Mesendoderm (in vitro differentiated cells): ENCODE results near the gene MARK2.

Experiments used
- DNase-seq: peaks from one replicate; pipeline ENCODE4 v3.0.0; 2013
- H2AK5ac ChIP-seq: 2 replicates; pipeline ENCODE4 v1.6.1; 2013; ENCODE audit warnings: low read length, inconsistent platforms
- H2BK120ac ChIP-seq: 2 replicates; pipeline ENCODE4 v1.6.1; 2013; ENCODE audit warnings: low read depth, mild to moderate bottlenecking, low read length, moderate library complexity, mixed read lengths
- H2BK15ac ChIP-seq: replicated peaks from 2 replicates; pipeline ENCODE4 v1.6.1; 2013; ENCODE audit warnings: low read depth, mild to moderate bottlenecking, moderate library complexity
- H2BK5ac ChIP-seq: 2 replicates; pipeline ENCODE4 v1.6.1; 2013; ENCODE audit warnings: low read length, inconsistent platforms
- H3K18ac ChIP-seq: 2 replicates; pipeline ENCODE4 v1.6.1; 2013; ENCODE audit warnings: mild to moderate bottlenecking, low read length, mixed read lengths
- H3K23ac ChIP-seq: one replicate; pipeline ENCODE4 v1.6.1; 2013; ENCODE audit warnings: low read length
- H3K27ac ChIP-seq: 2 replicates; pipeline ENCODE4 v1.5.1; 2013; ENCODE audit warnings: low read depth, mild to moderate bottlenecking, inconsistent platforms, low read length, moderate library complexity
- H3K27me3 ChIP-seq: 2 replicates; pipeline ENCODE4 v1.6.1; 2013; ENCODE audit warnings: low read length, control low read depth, mild to moderate bottlenecking, inconsistent platforms; ENCODE audit not compliant: insufficient read depth, poor library complexity
- H3K36me3 ChIP-seq: 2 replicates; pipeline ENCODE4 v1.6.1; 2013; ENCODE audit warnings: low read length, inconsistent platforms; ENCODE audit not compliant: control insufficient read depth, insufficient read depth
- H3K4ac ChIP-seq: one replicate; pipeline ENCODE4 v1.6.1; 2013; ENCODE audit warnings: low read depth, mild to moderate bottlenecking, low read length, moderate library complexity
- H3K4me1 ChIP-seq: 2 replicates; pipeline ENCODE4 v1.6.1; 2013; ENCODE audit warnings: low read depth, low read length, inconsistent platforms; ENCODE audit not compliant: control insufficient read depth
- H3K4me2 ChIP-seq: 2 replicates; pipeline ENCODE4 v1.6.1; 2013; ENCODE audit warnings: low read length
- H3K4me3 ChIP-seq: 2 replicates; pipeline ENCODE4 v1.5.1; 2013; ENCODE audit warnings: mild to moderate bottlenecking, low read length
- H3K56ac ChIP-seq: one replicate; pipeline ENCODE4 v1.6.1; 2013; ENCODE audit warnings: low read length
- H3K79me1 ChIP-seq: 2 replicates; pipeline ENCODE4 v1.6.1; 2013; ENCODE audit warnings: low read length, inconsistent platforms
- H3K79me2 ChIP-seq: 2 replicates; pipeline ENCODE4 v1.6.1; 2013; ENCODE audit warnings: mild to moderate bottlenecking, low read length; ENCODE audit not compliant: control insufficient read depth, insufficient read depth
- H3K9ac ChIP-seq: 2 replicates; pipeline ENCODE4 v1.6.1; 2013; ENCODE audit warnings: low read length, inconsistent platforms
- H4K5ac ChIP-seq: one replicate; pipeline ENCODE4 v1.6.1; 2013; ENCODE audit warnings: low read length
- H4K8ac ChIP-seq: one replicate; pipeline ENCODE4 v1.6.1; 2013; ENCODE audit warnings: low read depth, mild to moderate bottlenecking, control low read depth, low read length, moderate library complexity
- WGBS: extraction: QIAGEN DNeasy Blood & Tissue Kit; methylation state at CpG from one replicate; pipeline ENCODE4 v1.1.7; 2013; ENCODE audit warnings: low lambda C conversion rate, missing lambda C conversion rate; ENCODE audit not compliant: insufficient coverage; ENCODE audit errors: extremely low coverage; 5-methylcytosine and 5-hydroxymethylcytosine counted together

The MARK2 gene

GRCh38 chr11:63931045-63931444, 92.1 kb downstream of the MARK2 start:
- H2BK15ac ChIP-seq = no peak overlapping the region
- no peak overlapping the region for H3K9ac ChIP-seq
- H3K4me2 ChIP-seq = no peak overlapping the region
- no peak overlapping the region for H2BK5ac ChIP-seq
- no peak overlapping the region for H3K27ac ChIP-seq
- H2BK120ac ChIP-seq = no peak overlapping the region
- H4K5ac ChIP-seq = no peak overlapping the region
- H3K18ac ChIP-seq = no peak overlapping the region
- no peak overlapping the region for H3K4ac ChIP-seq
- H3K27me3 ChIP-seq = no peaks in the 10 kb centered on the region
- no peak overlapping the region for H2AK5ac ChIP-seq
- H3K4me3 ChIP-seq = no peak overlapping the region
- no peak overlapping the region for H3K56ac ChIP-seq
- no peak overlapping the region for H3K23ac ChIP-seq
- no CpG with 5 or more reads among the region's 6 CpGs for WGBS
- H3K4me1 ChIP-seq = no peaks in the 10 kb centered on the region
- H3K36me3 ChIP-seq = no peaks in the 10 kb centered on the region
- H3K79me2 ChIP-seq = no peaks in the 10 kb centered on the region
- no peak for DNase-seq
- H3K79me1 ChIP-seq = no peaks in the 10 kb centered on the region
- H4K8ac ChIP-seq = no peak overlapping the region

DNA sequence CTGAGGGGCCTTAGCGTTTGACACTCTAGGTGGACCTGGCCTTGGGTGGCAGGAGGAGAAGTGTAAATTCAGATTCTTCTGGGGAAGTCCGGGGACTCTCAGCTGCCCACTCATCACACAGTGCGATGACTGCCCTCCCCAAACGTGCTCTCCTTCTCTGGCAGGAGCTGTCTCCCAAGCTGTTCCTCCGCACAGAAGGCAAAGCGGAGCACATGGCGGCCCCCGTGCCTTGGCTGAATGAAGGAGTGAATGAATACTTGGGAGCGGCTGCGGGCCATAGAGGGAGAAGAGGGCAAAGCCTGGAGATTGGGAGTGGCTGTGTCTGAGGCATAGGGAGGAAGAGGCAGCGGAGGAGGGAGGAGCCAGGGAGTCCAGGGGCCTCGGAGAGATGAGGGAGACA, 93.0 kb downstream of the MARK2 start:
- no peak overlapping the region for H2BK15ac ChIP-seq
- H3K4me2 ChIP-seq = no peak overlapping the region
- H3K4me1 ChIP-seq = no peaks in the 10 kb centered on the region
- DNase-seq = no peak
- H3K9ac ChIP-seq = no peak overlapping the region
- no peak overlapping the region for H4K5ac ChIP-seq
- H3K27ac ChIP-seq = no peak overlapping the region
- peak overlapping the region; percentile 34 for H3K56ac ChIP-seq
- no CpG with 5 or more reads among the region's 12 CpGs for WGBS
- no peak overlapping the region for H2BK5ac ChIP-seq
- no peak overlapping the region for H4K8ac ChIP-seq
- H3K27me3 ChIP-seq = no peaks in the 10 kb centered on the region
- no peaks in the 10 kb centered on the region for H3K79me1 ChIP-seq
- no peak overlapping the region for H3K18ac ChIP-seq
- H3K79me2 ChIP-seq = no peaks in the 10 kb centered on the region
- no peak overlapping the region for H3K4me3 ChIP-seq
- no peak overlapping the region for H2BK120ac ChIP-seq
- H3K23ac ChIP-seq = no peak overlapping the region
- H3K4ac ChIP-seq = no peak overlapping the region
- no peak overlapping the region for H2AK5ac ChIP-seq
- H3K36me3 ChIP-seq = no peaks in the 10 kb centered on the region

GRCh38 chr11:63933459-63933858, 94.5 kb downstream of the MARK2 start:
- Histone ChIP-seq H2BK5ac (no peak overlapping the region), H4K5ac (no peak overlapping the region), H3K23ac (no peak overlapping the region), H3K9ac (no peak overlapping the region), H3K18ac (no peak overlapping the region), H3K4me1 (no peaks in the 10 kb centered on the region), H3K79me1 (no peaks in the 10 kb centered on the region), H3K27ac (no peak overlapping the region), H2BK15ac (no peak overlapping the region), H2AK5ac (no peak overlapping the region), H3K4me2 (no peak overlapping the region), H3K4me3 (no peak overlapping the region), H3K27me3 (no peaks in the 10 kb centered on the region), H3K56ac (no peak overlapping the region), H3K4ac (no peak overlapping the region), H4K8ac (no peak overlapping the region), H2BK120ac (no peak overlapping the region), H3K36me3 (no peaks in the 10 kb centered on the region), H3K79me2 (no peaks in the 10 kb centered on the region)
- DNase-seq = no peak
- WGBS = no CpG with 5 or more reads among the region's 1 CpG

GRCh38 chr11:63937713-63938478, 99.0 kb downstream of the MARK2 start:
- Histone ChIP-seq H3K23ac (peak overlapping the region; percentile 89), H2BK120ac (no peak overlapping the region)

GRCh38 chr11:63938479-63939396, 99.8 kb downstream of the MARK2 start, which contains the start of gene NAA40:
NAA40 (plus strand) TSS chr11:63939002; CDS start chr11:63939097, 95 bp downstream.
- no peak within 1 kb of the TSS for H4K8ac ChIP-seq
- H2BK15ac ChIP-seq = no peak within 1 kb of the TSS
- peak within 1 kb of the TSS; percentile 89 for H3K9ac ChIP-seq
- WGBS = no CpG with 5 or more reads among the region's 92 CpGs
- H3K79me2 ChIP-seq = peaks cover 24% of the 10 kb centered on the region
- H2AK5ac ChIP-seq = peak within 1 kb of the TSS; percentile 88
- peak; percentile 99 for DNase-seq
- H4K5ac ChIP-seq = no peak within 1 kb of the TSS
- no peaks in the 10 kb centered on the region for H3K36me3 ChIP-seq
- peak within 1 kb of the TSS; percentile 94 for H3K27ac ChIP-seq
- no peak within 1 kb of the TSS for H2BK120ac ChIP-seq
- H3K56ac ChIP-seq = peak within 1 kb of the TSS; percentile 98
- no peaks in the 10 kb centered on the region for H3K4me1 ChIP-seq
- H3K4ac ChIP-seq = peak within 1 kb of the TSS; percentile 95
- H3K27me3 ChIP-seq = no peaks in the 10 kb centered on the region
- H3K4me3 ChIP-seq = peak within 1 kb of the TSS; percentile 89
- H3K23ac ChIP-seq = peak within 1 kb of the TSS; percentile 89
- peak within 1 kb of the TSS; percentile 100 for H3K4me2 ChIP-seq
- H3K18ac ChIP-seq = peak within 1 kb of the TSS; percentile 85
- H2BK5ac ChIP-seq = peak within 1 kb of the TSS; percentile 76
- H3K79me1 ChIP-seq = peaks cover 20% of the 10 kb centered on the region

More at GRCh38 chr11:63937713-63938478, 99.0 kb downstream of the MARK2 start:
- Histone ChIP-seq H3K4me3 (peak overlapping the region; percentile 76), H2BK15ac (no peak overlapping the region), H3K9ac (peak overlapping the region; percentile 89), H3K36me3 (no peaks in the 10 kb centered on the region), H4K5ac (no peak overlapping the region), H3K27ac (peak overlapping the region; percentile 56), H2BK5ac (peak overlapping the region; percentile 76), H3K18ac (no peak overlapping the region), H3K4me1 (no peaks in the 10 kb centered on the region), H2AK5ac (peak overlapping the region; percentile 51), H3K4ac (no peak overlapping the region), H3K79me1 (peaks cover 16% of the 10 kb centered on the region), H3K79me2 (peaks cover 20% of the 10 kb centered on the region), H3K4me2 (peak overlapping the region; percentile 100), H4K8ac (no peak overlapping the region), H3K56ac (peak overlapping the region; percentile 98), H3K27me3 (no peaks in the 10 kb centered on the region)
- no CpG with 5 or more reads among the region's 30 CpGs for WGBS
- DNase-seq = peak; percentile 56
